WI38 (cell line): Measurements from ENCODE around the gene C1orf116.

ENCODE experiments used
- H3K4me3 ChIP-seq: 2 replicates; pipeline ENCODE4 v1.5.1; 2011; ENCODE audit warnings: low read depth, mild to moderate bottlenecking, control low read depth, low read length
- CTCF ChIP-seq: IDR thresholded peaks from 2 replicates; pipeline ENCODE4 v1.5.1; 2012; ENCODE audit warnings: low read depth, mild to moderate bottlenecking, control low read depth, low read length

Gene C1orf116

GRCh38 chr1:207069061-207069460, 36.5 kb upstream of the C1orf116 start:
- H3K4me3 ChIP-seq, result no peak overlapping the region
- TF ChIP-seq CTCF, result no peak

- no peak for TF ChIP-seq CTCF
These were observed 35.1 kb upstream of the C1orf116 start for GRCh38 chr1:207067665-207068064.

DNA sequence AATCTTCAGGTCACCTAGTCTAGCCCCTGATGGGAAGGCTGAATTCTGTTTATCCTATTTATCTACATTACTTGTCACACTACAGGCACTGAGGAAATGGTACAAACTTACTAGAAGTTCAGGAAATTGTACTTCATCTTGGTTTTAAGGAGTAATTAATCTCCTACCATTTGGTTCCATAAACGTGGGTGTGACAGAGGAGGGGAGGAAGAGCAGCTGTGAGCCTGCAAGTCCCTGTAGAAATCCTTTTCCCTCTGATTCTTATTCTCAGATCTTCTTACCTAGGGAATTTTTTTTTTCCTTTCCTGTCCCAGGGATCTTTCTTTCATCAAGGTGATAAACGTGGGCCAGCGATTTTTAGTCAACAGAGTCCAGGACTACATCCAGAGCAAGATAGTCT, 34.6 kb upstream of the C1orf116 start:
- H3K4me3 ChIP-seq, result no peak overlapping the region
- TF ChIP-seq CTCF, result no peak

More at GRCh38 chr1:207067665-207068064, 35.1 kb upstream of the C1orf116 start:
- no peak overlapping the region for H3K4me3 ChIP-seq

- H3K4me3 ChIP-seq, result no peak overlapping the region
- TF ChIP-seq CTCF, result no peak
These were observed 32.0 kb upstream of the C1orf116 start for GRCh38 chr1:207064561-207064960.

DNA sequence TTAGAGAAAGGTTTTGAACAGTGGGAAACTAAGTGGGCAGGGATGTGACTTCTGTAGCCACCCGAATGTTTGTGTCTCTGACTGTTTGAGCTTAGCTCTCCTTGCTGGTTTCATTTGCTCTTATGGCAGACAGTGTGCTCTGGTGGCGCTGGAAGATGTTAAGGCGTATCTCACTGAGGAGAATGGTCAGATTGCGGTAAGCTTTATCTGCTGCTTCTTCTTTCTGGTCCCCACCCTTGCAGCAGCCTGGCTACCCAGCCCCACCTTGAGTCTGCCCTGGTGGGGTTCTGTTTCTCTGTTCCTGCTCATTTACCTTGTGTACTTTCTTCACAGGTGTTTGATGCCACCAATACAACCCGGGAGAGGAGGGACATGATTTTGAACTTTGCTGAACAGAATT, 30.5 kb upstream of the C1orf116 start:
- no peak for TF ChIP-seq CTCF
- no peak overlapping the region for H3K4me3 ChIP-seq

DNA sequence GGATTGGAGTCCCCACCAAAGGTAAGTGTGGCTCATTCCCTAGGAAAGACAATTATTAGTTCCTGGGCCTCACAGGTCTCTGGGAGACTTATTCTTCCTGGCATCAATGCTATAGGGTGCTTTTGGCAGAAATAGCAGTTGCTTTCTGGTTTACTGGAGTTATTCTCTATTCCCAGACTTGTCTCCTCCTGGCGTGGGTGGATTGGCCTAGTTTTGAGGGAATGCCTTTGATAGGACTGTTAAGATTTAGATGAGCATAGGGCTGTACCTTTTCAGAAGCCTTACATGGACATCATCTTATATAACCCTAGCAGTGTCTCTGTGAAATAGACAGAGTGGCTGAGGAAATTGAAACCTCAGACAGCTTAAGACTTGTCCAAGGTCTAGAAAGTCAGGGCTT, 29.5 kb upstream of the C1orf116 start:
- no peak for TF ChIP-seq CTCF
- no peak overlapping the region for H3K4me3 ChIP-seq

- no peak overlapping the region for H3K4me3 ChIP-seq
- no peak for TF ChIP-seq CTCF
These were observed 28.0 kb upstream of the C1orf116 start for GRCh38 chr1:207060596-207060995.
